NCI-H69 (cell line): ENCODE data around the gene MYOCOS.
A peak's percentile ranks its signal among the peaks of the same experiment; 100 is the strongest.
"Not testable (repeated sequence)": the region's sequence is repeated elsewhere in the genome, so short reads cannot be mapped to it uniquely, and the experiment has no call there.

ENCODE experiments used
- DNase-seq: peaks from one replicate; lab custom pipeline; 2025; lab: John Stamatoyannopoulos, UW

The MYOCOS gene

GRCh38 chr1:171622152-171622462, at the start of gene MYOCOS:
MYOCOS (plus strand) TSS chr1:171622243; CDS start chr1:171623884, 1,641 bp downstream.
- DNase-seq: no peak

GRCh38 chr1:171576144-171576543, 45.9 kb upstream of the MYOCOS start:
- no peak for DNase-seq

- DNase-seq: no peak
These were observed 40.8 kb upstream of the MYOCOS start for GRCh38 chr1:171581226-171581625.

- DNase-seq: no peak
These were observed 40.3 kb upstream of the MYOCOS start for GRCh38 chr1:171581766-171582165.

- DNase-seq: no peak
These were observed 39.5 kb upstream of the MYOCOS start for GRCh38 chr1:171582589-171582988.

- DNase-seq: no peak
These were observed 38.3 kb upstream of the MYOCOS start for GRCh38 chr1:171583591-171584201.

GRCh38 chr1:171585715-171586114, 36.3 kb upstream of the MYOCOS start:
- DNase-seq: peak; percentile 51

GRCh38 chr1:171588230-171588629, 33.8 kb upstream of the MYOCOS start:
- DNase-seq: no peak

- DNase-seq: no peak
These were observed 32.0 kb upstream of the MYOCOS start for GRCh38 chr1:171590022-171590421.

GRCh38 chr1:171595324-171595723, 26.7 kb upstream of the MYOCOS start:
- DNase-seq: no peak

- no peak for DNase-seq
These were observed 25.9 kb upstream of the MYOCOS start for GRCh38 chr1:171596119-171596518.

- DNase-seq: no peak
These were observed 25.3 kb upstream of the MYOCOS start for GRCh38 chr1:171596705-171597104.

GRCh38 chr1:171597203-171597602, 24.8 kb upstream of the MYOCOS start:
- no peak for DNase-seq

GRCh38 chr1:171600310-171600709, 21.7 kb upstream of the MYOCOS start:
- DNase-seq: not testable (repeated sequence)

GRCh38 chr1:171600862-171601261, 21.2 kb upstream of the MYOCOS start:
- no peak for DNase-seq

GRCh38 chr1:171603042-171603441, 19.0 kb upstream of the MYOCOS start:
- not testable (repeated sequence) for DNase-seq

- no peak for DNase-seq
These were observed 15.6 kb upstream of the MYOCOS start for GRCh38 chr1:171606402-171606941.

- no peak for DNase-seq
These were observed 11.7 kb upstream of the MYOCOS start for GRCh38 chr1:171610385-171610784.

GRCh38 chr1:171611306-171611705, 10.7 kb upstream of the MYOCOS start:
- no peak for DNase-seq

GRCh38 chr1:171613282-171613681, 8.8 kb upstream of the MYOCOS start:
- no peak for DNase-seq

GRCh38 chr1:171615122-171615906, 6.7 kb upstream of the MYOCOS start:
- DNase-seq: not testable (repeated sequence)

- no peak for DNase-seq
These were observed 5.5 kb upstream of the MYOCOS start for GRCh38 chr1:171616586-171616985.

GRCh38 chr1:171623651-171624331, 1.7 kb downstream of the MYOCOS start:
- no peak for DNase-seq
